GM12878 (cell line): ENCODE measurements around the gene KDSR. TPM values are rescaled to one million over a fixed set of nuclear protein-coding genes. Genes with fewer than 3 reads are reported as not detected.

ENCODE experiments used
- ATAC-seq: fragments of 200-7000 bp; cut with Tn5 transposase; 3 replicates; pipeline ENCODE4 v1.9.1; 2020; ENCODE audit warnings: mild to moderate bottlenecking, moderate library complexity
- BruUV-seq: library from RNA; stranded (reverse); fragments of 400-500 nt; replicated peaks from 2 replicates; lab custom pipeline; 2021; lab: Mats Ljungman, UMichigan
- CTCF ChIA-PET: fragments of 300-600 bp; sonication (Branson Sonifier 250); formaldehyde crosslinking; extraction: SDS; loops from one replicate; lab custom pipeline; 2021; ENCODE audit warnings: inconsistent platforms; lab: Yijun Ruan, JAX
- POLR2A ChIA-PET: fragments of 350-600 bp; formaldehyde crosslinking; extraction: SDS; loops from one replicate; lab custom pipeline; 2021; ENCODE audit warnings: inconsistent platforms; lab: Charles Lee
- RAD21 ChIA-PET: fragments of 300-600 bp; sonication (Branson Sonifier 250); formaldehyde crosslinking; loops from one replicate; lab custom pipeline; 2023; ENCODE audit warnings: antibody characterized with exemption; ENCODE audit not compliant: unreplicated experiment; lab: Charles Lee
- SMC1A ChIA-PET: fragments of 300-600 bp; sonication (Branson Sonifier 250); formaldehyde crosslinking; loops from one replicate; lab custom pipeline; 2023; ENCODE audit not compliant: unreplicated experiment, uncharacterized antibody; lab: Charles Lee
- DNase-seq: peaks from one replicate; pipeline ENCODE4 v3.0.0-alpha.2; 2011; ENCODE audit warnings: low read depth, low spot score
- FAIRE-seq: peaks from 3 replicates; lab custom pipeline; 2011; peaks lifted over from hg19 to GRCh38; lab: Jason Lieb, UNC
- H2AFZ ChIP-seq: 2 replicates; pipeline ENCODE4 v1.6.0; 2011; ENCODE audit warnings: low read depth, low read length, control low read depth; ENCODE audit not compliant: control insufficient read depth
- H3K27ac ChIP-seq: 2 replicates; pipeline ENCODE4 v1.5.1; 2011; ENCODE audit warnings: control low read depth; ENCODE audit not compliant: control insufficient read depth, insufficient read depth
- H3K27me3 ChIP-seq, 2 experiments: replicated peaks in 1 of 2; 2 replicates each; pipeline versions ENCODE4 v1.6.0 to v1.6.1; 2011; ENCODE audit warnings: low read length in 1 of 2; ENCODE audit not compliant: control insufficient read depth in 2 of 2, insufficient read depth in 2 of 2
- H3K36me3 ChIP-seq, 2 experiments: 2 replicates each; pipeline ENCODE4 v1.5.1; 2011; ENCODE audit warnings: low read length in 1 of 2; ENCODE audit not compliant: control insufficient read depth in 2 of 2, insufficient read depth in 2 of 2
- H3K4me1 ChIP-seq: 2 replicates; pipeline ENCODE4 v1.6.1; 2011; ENCODE audit warnings: mild to moderate bottlenecking, low read length, moderate library complexity, mixed read lengths; ENCODE audit not compliant: control insufficient read depth, insufficient read depth
- H3K4me2 ChIP-seq: 2 replicates; pipeline ENCODE4 v1.6.0; 2011; ENCODE audit warnings: control low read depth; ENCODE audit not compliant: control insufficient read depth, insufficient read depth
- H3K4me3 ChIP-seq: fragments of 200-600 bp; sonication (generic); 2 replicates; pipeline ENCODE4 v1.5.1; 2016
- H3K79me2 ChIP-seq: 2 replicates; pipeline ENCODE4 v1.6.0; 2011; ENCODE audit warnings: low read length; ENCODE audit not compliant: control insufficient read depth, insufficient read depth
- H3K9ac ChIP-seq: 2 replicates; pipeline ENCODE4 v1.8.0; 2011; ENCODE audit warnings: low read length, control low read depth, mixed read lengths; ENCODE audit not compliant: control insufficient read depth, insufficient read depth
- H3K9me3 ChIP-seq: replicated peaks from 3 replicates; pipeline ENCODE4 v1.5.1; 2011; ENCODE audit warnings: mild to moderate bottlenecking, low read length; ENCODE audit not compliant: control insufficient read depth, insufficient read depth
- H4K20me1 ChIP-seq: 2 replicates; pipeline ENCODE4 v1.6.0; 2011; ENCODE audit not compliant: control insufficient read depth, insufficient read depth
- CBFB ChIP-seq: IDR thresholded peaks from 2 replicates; pipeline ENCODE4 v1.6.1; 2016; ENCODE audit warnings: antibody characterized with exemption, low read depth
- CREM ChIP-seq: IDR thresholded peaks from 2 replicates; pipeline ENCODE4 v1.6.1; 2014; ENCODE audit warnings: antibody characterized with exemption, low read depth
- IRF4 ChIP-seq: IDR thresholded peaks from 2 replicates; pipeline ENCODE4 v1.6.1; 2011; ENCODE audit warnings: low read depth, low read length
- NFYA ChIP-seq: IDR thresholded peaks from 2 replicates; pipeline ENCODE4 v1.6.1; 2011; ENCODE audit warnings: low read depth, mild to moderate bottlenecking, low read length, improper control_type of control experiment, borderline replicate concordance
- NR2F1 ChIP-seq: fragments of 450-650 bp; conservative IDR thresholded peaks from 2 replicates; pipeline ENCODE4 v1.6.1; 2017; ENCODE audit warnings: mild to moderate bottlenecking
- PML ChIP-seq: IDR thresholded peaks from 2 replicates; pipeline ENCODE4 v1.6.1; 2012; ENCODE audit warnings: low read length, inconsistent platforms
- SREBF1 ChIP-seq: IDR thresholded peaks from 2 replicates; pipeline ENCODE4 v1.6.1; 2012; ENCODE audit warnings: mild to moderate bottlenecking, low read length
- WGBS: methylation state at CpG from one replicate; pipeline ENCODE4 v1.1.6; 2016; ENCODE audit warnings: low lambda C conversion rate; ENCODE audit not compliant: insufficient replicate concordance, insufficient coverage; ENCODE audit errors: missing lambda C conversion rate; 5-methylcytosine and 5-hydroxymethylcytosine counted together
- in situ Hi-C: fragments of 300-500 bp; cut with MboI; formaldehyde crosslinking; loops from 9 replicates; pipeline ENCODE4 v1.14.3; 2018; ENCODE audit warnings: mixed read lengths
- intact Hi-C: fragments of 100-400 bp; cut with micrococcal nuclease; formaldehyde crosslinking; loops from one replicate; pipeline ENCODE4 v1.14.2; 2022; ENCODE audit not compliant: unreplicated experiment
- polyA plus RNA-seq, 11 experiments: library from polyadenylated mRNA; depleted of rRNA in 4 of 11; unstranded in 6 of 11; stranded (reverse) in 5 of 11; fragments of >200 nt; fragmentation: Nextera tagmentation in 4 of 11; fragmentation: Illumina TruSeq in 1 of 11; extraction: Ambion mirVana in 4 of 11; extraction: Trizol in 1 of 11; gene quantifications; 1 replicate in 1 of 11; 2 replicates in 10 of 11; pipeline versions ENCODE4 v1.2.1 to v1.2.3, GENCODE V29; 2011 to 2016; ENCODE audit warnings: inconsistent platforms in 2 of 11, missing spikeins in 2 of 11, low read depth in 1 of 11
- total RNA-seq, 4 experiments: library from RNA; depleted of rRNA in 3 of 4; stranded (reverse); fragments of >200 nt in 3 of 4; fragmentation: Illumina TruSeq in 1 of 4; extraction: Trizol in 1 of 4; gene quantifications; 2 replicates each; pipeline versions ENCODE4 v1.2.1 to v1.2.3, GENCODE V29; 2013 to 2021
- TF ChIP-seq, protein P1 (sequence below), 3 experiments: IDR thresholded peaks in 2 of 3; conservative IDR thresholded peaks in 1 of 3; 2 replicates each; pipeline ENCODE4 v1.5.1; 2011; ENCODE audit warnings: low read depth in 3 of 3, low read length in 3 of 3, mild to moderate bottlenecking in 3 of 3, control low read depth in 2 of 3, moderate library complexity in 2 of 3, inconsistent platforms in 1 of 3, mixed read lengths in 1 of 3; ENCODE audit not compliant: control insufficient read depth in 2 of 3, insufficient read depth in 1 of 3; ENCODE audit errors: extremely low read depth in 1 of 3
- TF ChIP-seq, protein P2 (sequence below): fragments of 450-650 bp; IDR thresholded peaks from 2 replicates; pipeline ENCODE4 v1.6.1; 2017; ENCODE audit warnings: low read depth, mild to moderate bottlenecking, moderate library complexity
- TF ChIP-seq, protein P3 (sequence below): fragments of 450-650 bp; IDR thresholded peaks from 2 replicates; pipeline ENCODE4 v1.6.1; 2017; ENCODE audit warnings: mild to moderate bottlenecking, moderate library complexity

The KDSR gene
- total and polyA plus RNA-seq, 10 of the 15 experiments (the other 5 are each of a cell fraction or from before 2014, with no cell fraction given): 5.2 to 25.9 (median 14.3) TPM

DNA sequence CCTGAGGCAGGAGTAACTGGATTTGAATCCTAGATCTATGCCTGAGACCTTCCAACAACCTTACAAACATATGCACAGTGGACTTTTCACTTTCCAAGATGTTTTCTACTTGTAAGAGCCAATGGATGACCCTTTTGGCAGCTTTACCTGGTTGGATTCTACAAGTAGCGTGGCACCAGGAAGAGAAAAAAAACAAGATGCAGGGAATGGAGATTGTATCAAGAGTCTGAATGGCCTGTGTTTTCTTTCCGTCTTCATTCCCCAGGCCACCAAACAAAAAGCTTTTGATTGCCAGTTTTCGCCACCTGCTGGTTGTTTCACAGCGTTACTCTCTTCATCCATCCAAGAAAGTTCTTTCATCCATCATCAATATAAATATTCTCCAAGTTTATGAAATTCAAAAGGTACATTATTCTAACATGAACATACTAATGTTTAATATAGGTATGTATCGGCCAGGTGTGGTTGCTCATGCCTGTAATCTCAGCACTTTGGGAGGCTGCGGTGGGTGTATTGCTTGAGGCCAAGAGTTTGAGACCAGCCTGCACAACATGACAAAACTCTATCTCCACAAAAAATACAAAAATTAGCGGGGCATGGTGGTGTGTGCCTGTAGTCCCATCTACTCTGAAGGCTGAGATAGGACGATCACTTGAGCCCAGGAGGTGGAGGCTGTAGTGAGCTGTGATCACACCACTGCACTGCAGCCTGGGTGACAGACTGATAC, 43.9 kb downstream of the KDSR start (continued):
- TF ChIP-seq, protein P1, sequence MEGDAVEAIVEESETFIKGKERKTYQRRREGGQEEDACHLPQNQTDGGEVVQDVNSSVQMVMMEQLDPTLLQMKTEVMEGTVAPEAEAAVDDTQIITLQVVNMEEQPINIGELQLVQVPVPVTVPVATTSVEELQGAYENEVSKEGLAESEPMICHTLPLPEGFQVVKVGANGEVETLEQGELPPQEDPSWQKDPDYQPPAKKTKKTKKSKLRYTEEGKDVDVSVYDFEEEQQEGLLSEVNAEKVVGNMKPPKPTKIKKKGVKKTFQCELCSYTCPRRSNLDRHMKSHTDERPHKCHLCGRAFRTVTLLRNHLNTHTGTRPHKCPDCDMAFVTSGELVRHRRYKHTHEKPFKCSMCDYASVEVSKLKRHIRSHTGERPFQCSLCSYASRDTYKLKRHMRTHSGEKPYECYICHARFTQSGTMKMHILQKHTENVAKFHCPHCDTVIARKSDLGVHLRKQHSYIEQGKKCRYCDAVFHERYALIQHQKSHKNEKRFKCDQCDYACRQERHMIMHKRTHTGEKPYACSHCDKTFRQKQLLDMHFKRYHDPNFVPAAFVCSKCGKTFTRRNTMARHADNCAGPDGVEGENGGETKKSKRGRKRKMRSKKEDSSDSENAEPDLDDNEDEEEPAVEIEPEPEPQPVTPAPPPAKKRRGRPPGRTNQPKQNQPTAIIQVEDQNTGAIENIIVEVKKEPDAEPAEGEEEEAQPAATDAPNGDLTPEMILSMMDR (IDR thresholded peaks at IDR 0.05 in 2 of 3, conservative IDR thresholded peaks at IDR 0.05 in 1 of 3; ENCODE audit: control insufficient read depth in 2 of 3, extremely low read depth in 1 of 3, insufficient read depth in 1 of 3, low read depth in 3 of 3, low read length in 3 of 3): peak; percentile 65 to 80 (median 70)
- no peak for TF ChIP-seq NR2F1
- TF ChIP-seq, protein P2, sequence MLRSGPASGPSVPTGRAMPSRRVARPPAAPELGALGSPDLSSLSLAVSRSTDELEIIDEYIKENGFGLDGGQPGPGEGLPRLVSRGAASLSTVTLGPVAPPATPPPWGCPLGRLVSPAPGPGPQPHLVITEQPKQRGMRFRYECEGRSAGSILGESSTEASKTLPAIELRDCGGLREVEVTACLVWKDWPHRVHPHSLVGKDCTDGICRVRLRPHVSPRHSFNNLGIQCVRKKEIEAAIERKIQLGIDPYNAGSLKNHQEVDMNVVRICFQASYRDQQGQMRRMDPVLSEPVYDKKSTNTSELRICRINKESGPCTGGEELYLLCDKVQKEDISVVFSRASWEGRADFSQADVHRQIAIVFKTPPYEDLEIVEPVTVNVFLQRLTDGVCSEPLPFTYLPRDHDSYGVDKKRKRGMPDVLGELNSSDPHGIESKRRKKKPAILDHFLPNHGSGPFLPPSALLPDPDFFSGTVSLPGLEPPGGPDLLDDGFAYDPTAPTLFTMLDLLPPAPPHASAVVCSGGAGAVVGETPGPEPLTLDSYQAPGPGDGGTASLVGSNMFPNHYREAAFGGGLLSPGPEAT: peak; percentile 55; the same call in 1 of the 2 replicates
- TF ChIP-seq IRF4: 0 out of 2 replicates have a peak, but pooled peaks have one; percentile 12

DNA sequence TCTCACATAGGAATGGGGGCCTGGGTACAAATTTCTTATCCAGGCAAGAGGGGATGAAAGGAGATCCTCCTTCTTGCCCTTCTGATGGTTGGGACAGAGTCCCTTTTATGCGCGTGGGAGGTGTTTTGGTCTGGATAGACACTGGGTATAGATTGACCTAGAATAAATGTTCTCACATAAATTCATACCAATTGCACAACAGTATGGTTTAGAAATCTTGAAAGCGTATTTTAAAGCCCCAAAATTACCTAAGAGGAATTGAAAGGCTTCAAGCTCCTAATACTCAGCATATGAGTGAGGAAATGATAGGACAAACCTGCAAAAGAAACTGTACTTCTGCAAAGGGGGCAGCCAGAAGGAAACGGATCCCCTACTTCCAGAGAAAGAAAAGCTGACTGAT, 44.8 kb downstream of the KDSR start:
- in situ Hi-C loops: loop anchor here (5.0 kb wide), 1 partner anchor 305 kb away; no protein-coding TSS in a partner anchor
- intact Hi-C loops: loop anchor here (1.0 to 10.0 kb wide), 4 partner anchors 100 to 607 kb away; partner anchors contain the start of genes PHLPP1 and VPS4B
- FAIRE-seq: no peak
- ChIA-PET RAD21 (interaction anchor here (0.5 to 4.7 kb wide), 24 partner anchors 10 to 1665 kb away, joined by 3 to 58 read pairs (median 4); partner anchors contain the start of gene VPS4B), CTCF (interaction anchor here (0.6 to 7.3 kb wide), 33 partner anchors 8 to 309 kb away, joined by 3 to 123 read pairs (median 5); no protein-coding TSS in a partner anchor), SMC1A (interaction anchor here (0.5 to 7.2 kb wide), 40 partner anchors 10 to 312 kb away, joined by 3 to 92 read pairs (median 4); no protein-coding TSS in a partner anchor), POLR2A (interaction anchor here (0.6 to 1.6 kb wide), 5 partner anchors 10 to 306 kb away, joined by 3 to 6 read pairs (median 3); no protein-coding TSS in a partner anchor)
- Histone ChIP-seq H3K4me2 (peak overlapping the region; percentile 73), H3K4me3 (no peak overlapping the region), H4K20me1 (no peaks in the 10 kb centered on the region), H3K9ac (peak overlapping the region; percentile 35; the same call in 1 of the 2 replicates), H3K9me3 (no peaks in the 10 kb centered on the region), H3K27me3 (no peaks in the 10 kb centered on the region), H3K4me1 (peaks cover 20% of the 10 kb centered on the region), H3K27ac (peak overlapping the region; percentile 75; the same call in 1 of the 2 replicates), H3K36me3 (no peaks in the 10 kb centered on the region), H3K79me2 (peaks cover 37% of the 10 kb centered on the region), H2AFZ (no peak overlapping the region)
- no peak for TF ChIP-seq SREBF1
- TF ChIP-seq, protein P3, sequence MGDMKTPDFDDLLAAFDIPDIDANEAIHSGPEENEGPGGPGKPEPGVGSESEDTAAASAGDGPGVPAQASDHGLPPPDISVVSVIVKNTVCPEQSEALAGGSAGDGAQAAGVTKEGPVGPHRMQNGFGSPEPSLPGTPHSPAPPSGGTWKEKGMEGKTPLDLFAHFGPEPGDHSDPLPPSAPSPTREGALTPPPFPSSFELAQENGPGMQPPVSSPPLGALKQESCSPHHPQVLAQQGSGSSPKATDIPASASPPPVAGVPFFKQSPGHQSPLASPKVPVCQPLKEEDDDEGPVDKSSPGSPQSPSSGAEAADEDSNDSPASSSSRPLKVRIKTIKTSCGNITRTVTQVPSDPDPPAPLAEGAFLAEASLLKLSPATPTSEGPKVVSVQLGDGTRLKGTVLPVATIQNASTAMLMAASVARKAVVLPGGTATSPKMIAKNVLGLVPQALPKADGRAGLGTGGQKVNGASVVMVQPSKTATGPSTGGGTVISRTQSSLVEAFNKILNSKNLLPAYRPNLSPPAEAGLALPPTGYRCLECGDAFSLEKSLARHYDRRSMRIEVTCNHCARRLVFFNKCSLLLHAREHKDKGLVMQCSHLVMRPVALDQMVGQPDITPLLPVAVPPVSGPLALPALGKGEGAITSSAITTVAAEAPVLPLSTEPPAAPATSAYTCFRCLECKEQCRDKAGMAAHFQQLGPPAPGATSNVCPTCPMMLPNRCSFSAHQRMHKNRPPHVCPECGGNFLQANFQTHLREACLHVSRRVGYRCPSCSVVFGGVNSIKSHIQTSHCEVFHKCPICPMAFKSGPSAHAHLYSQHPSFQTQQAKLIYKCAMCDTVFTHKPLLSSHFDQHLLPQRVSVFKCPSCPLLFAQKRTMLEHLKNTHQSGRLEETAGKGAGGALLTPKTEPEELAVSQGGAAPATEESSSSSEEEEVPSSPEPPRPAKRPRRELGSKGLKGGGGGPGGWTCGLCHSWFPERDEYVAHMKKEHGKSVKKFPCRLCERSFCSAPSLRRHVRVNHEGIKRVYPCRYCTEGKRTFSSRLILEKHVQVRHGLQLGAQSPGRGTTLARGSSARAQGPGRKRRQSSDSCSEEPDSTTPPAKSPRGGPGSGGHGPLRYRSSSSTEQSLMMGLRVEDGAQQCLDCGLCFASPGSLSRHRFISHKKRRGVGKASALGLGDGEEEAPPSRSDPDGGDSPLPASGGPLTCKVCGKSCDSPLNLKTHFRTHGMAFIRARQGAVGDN: no peak
- TF ChIP-seq CREM: no peak
- TF ChIP-seq PML: no peak
- TF ChIP-seq NFYA: no peak
- TF ChIP-seq CBFB: no peak
- WGBS: 90% methylated on average over 4 of the region's 4 CpGs
- no peak for DNase-seq
- no peak for ATAC-seq
- no TSS peak for BruUV-seq
